Measurements from ENCODE around the gene LRRC37A.
"Not testable (repeated sequence)": the region's sequence is repeated elsewhere in the genome, so short reads cannot be mapped to it uniquely, and the experiment has no call there.

LRRC37A gene

GRCh38 chr17:46385491-46385890, 90.6 kb downstream of the LRRC37A start:
- not testable (repeated sequence) for H3K9me3 ChIP-seq (ENCODE audit: control insufficient read depth in 1 of 2, low read length in 2 of 2); H3K27ac ChIP-seq (ENCODE audit: low read length); H3K4me3 ChIP-seq (ENCODE audit: low read depth in 1 of 2, low read length in 2 of 2)

More at GRCh38 chr17:46385491-46385890, 90.6 kb downstream of the LRRC37A start:
- not testable (repeated sequence) for H3K36me3 ChIP-seq (ENCODE audit: control insufficient read depth in 1 of 2, insufficient read depth in 2 of 2, low read length in 2 of 2); H3K27me3 ChIP-seq (ENCODE audit: low read depth, low read length); H3K4me1 ChIP-seq (ENCODE audit: control insufficient read depth in 1 of 2, insufficient read depth in 2 of 2, low read length in 2 of 2)

All from muscle layer of duodenum (tissue), 2 donors.